ENCODE results near the gene GRB10.

DNA sequence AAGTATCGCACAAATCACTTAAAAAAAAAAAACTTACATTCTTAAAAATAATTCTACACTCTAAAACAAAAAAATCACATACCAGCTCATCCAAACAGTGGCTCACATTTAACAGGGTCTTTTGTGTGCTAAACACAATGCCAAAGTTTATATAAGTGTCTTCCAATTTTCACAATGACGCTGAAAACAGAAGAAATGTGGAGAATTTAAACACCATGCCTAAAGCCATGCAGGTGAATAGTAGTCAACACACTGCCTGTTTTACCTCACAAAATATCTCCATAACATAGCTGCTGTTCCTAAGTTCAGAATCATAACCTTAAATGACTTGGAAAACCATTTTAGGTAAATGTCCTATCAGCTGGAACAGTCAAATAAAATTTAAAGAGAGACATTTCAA is 55.0 kb downstream of the GRB10 start:
- TF ChIP-seq, protein P1, sequence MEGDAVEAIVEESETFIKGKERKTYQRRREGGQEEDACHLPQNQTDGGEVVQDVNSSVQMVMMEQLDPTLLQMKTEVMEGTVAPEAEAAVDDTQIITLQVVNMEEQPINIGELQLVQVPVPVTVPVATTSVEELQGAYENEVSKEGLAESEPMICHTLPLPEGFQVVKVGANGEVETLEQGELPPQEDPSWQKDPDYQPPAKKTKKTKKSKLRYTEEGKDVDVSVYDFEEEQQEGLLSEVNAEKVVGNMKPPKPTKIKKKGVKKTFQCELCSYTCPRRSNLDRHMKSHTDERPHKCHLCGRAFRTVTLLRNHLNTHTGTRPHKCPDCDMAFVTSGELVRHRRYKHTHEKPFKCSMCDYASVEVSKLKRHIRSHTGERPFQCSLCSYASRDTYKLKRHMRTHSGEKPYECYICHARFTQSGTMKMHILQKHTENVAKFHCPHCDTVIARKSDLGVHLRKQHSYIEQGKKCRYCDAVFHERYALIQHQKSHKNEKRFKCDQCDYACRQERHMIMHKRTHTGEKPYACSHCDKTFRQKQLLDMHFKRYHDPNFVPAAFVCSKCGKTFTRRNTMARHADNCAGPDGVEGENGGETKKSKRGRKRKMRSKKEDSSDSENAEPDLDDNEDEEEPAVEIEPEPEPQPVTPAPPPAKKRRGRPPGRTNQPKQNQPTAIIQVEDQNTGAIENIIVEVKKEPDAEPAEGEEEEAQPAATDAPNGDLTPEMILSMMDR (conservative IDR thresholded peaks at IDR 0.05), result no peak
- no peak for TF ChIP-seq EZH2 (IDR thresholded peaks at IDR 0.05; ENCODE audit: low read depth)
